AG08396 (cell line): ENCODE data around the gene KIAA0040.
"Not testable (repeated sequence)": the region's sequence is repeated elsewhere in the genome, so short reads cannot be mapped to it uniquely, and the experiment has no call there.

Experiments used
- DNase-seq: peaks from one replicate; pipeline ENCODE4 v3.0.0; 2012; ENCODE audit warnings: low spot score, mixed read lengths

KIAA0040 gene

GRCh38 chr1:175137369-175137768, 55.2 kb downstream of the KIAA0040 start:
- DNase-seq, result no peak

DNA sequence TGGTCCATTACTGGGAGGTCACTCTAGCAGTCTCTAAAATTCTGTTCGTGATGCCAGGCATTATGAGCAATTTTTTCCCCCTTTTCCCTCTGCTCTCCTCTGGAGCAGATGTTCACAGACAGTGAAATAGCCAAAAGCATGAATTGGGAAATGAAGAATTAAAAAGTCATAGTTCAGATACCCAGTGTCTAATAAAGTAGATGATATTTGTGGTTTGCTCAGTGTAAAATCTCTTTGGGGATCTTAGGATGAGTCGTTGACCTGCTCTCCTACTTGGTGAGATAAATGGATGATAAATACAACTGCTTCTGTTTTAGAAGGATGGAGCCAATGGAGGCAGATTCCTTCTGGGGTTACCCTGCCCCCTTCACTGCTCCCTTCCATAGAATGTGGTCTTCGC, 56.3 kb downstream of the KIAA0040 start:
- no peak for DNase-seq

DNA sequence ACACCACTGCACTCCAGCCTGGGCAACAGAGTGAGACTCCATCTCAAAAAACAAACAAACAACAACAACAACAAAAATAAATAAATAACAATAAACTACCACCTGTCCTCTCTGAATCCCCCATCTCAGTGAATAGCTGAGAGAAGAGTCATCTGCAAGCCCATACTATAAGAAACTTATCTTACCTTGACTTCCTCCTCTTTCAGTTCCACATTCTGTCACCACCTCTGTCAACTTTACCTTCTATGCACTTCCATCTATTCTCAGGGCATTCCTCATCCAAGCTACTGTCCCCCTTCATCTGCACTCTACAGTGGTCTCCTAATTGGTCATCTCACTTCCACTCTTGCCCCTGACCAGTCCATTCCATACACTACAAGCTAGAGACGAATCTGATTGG, 58.1 kb downstream of the KIAA0040 start:
- DNase-seq, result no peak

GRCh38 chr1:175133673-175134435, 58.7 kb downstream of the KIAA0040 start:
- no peak for DNase-seq

- peak; percentile 52 for DNase-seq
Observed at GRCh38 chr1:175132436-175132835, 60.1 kb downstream of the KIAA0040 start.

- no peak for DNase-seq
Observed at GRCh38 chr1:175131095-175131494, 61.5 kb downstream of the KIAA0040 start.

DNA sequence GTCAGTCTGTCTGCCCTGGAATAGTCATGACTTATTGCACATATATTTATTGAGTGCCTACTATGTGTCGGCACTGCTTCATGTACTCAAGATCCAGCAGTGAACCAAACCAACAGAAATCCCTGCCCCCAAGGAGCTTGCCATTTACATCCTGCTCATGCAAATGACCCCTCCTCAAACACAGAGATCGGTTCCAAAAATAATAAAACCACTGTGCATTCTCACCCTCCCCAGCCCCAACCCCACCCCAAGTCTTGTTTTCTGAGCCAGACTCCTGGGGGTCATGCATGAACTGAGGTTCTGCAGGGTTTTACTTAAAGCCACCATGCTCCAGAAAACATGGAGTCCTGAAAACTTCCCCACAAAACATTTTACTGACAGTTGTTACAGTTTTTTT, 61.9 kb downstream of the KIAA0040 start:
- DNase-seq, result no peak

DNA sequence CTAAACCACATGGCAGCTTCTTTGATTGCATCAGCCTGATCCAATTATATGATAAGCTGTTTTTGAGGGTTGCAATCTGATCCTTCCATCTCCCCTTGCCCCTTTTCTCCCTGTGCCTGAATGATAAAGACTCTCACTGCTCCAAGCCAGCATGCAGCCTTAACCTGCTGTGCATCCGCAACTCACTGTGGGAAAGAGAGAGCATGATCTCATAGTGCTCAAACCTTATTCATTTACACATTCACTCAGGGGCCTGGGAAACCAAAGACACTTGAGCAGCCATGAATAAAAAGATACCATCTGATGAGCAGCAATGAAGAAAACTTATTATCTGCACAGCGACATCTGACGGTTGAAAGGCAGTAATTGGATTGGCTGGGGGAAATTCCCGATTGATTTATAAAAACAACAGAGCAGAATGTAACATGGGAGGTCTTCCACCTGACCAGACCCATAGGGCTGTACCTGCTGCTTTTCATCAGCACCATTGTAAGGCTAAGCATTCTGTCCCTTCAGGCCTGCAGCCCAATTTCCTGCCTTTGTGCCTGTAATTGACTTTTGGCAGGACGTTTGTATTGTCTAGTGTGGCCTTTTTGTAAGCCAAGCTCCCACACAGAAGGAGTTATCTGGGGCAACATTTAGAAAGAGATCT, 62.5 kb downstream of the KIAA0040 start:
- peak; percentile 12 for DNase-seq

GRCh38 chr1:175129644-175129996, 63.0 kb downstream of the KIAA0040 start:
- DNase-seq, result no peak

DNA sequence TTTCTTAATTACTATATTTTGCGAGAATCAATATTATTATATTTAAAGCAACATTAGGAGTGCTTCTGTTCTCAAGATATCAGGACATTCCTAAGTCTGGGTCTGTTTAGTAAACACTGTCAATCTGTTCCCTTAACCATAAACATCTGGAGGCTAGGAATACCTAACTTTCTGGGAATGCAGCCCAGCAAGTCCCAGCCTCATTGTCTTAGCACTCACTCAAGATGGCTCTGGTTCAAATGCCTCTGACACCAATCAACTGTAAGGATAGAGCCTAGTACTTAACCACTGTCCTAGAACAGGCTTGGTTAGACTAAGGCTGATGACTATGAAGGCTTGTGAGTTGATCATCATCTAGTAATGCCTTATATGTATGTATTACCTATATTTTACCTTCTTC, 63.4 kb downstream of the KIAA0040 start:
- DNase-seq, result peak; percentile 39

- DNase-seq, result no peak
Observed at GRCh38 chr1:175128523-175128922, 64.1 kb downstream of the KIAA0040 start.

GRCh38 chr1:175127565-175127964, 65.0 kb downstream of the KIAA0040 start:
- DNase-seq, result no peak

DNA sequence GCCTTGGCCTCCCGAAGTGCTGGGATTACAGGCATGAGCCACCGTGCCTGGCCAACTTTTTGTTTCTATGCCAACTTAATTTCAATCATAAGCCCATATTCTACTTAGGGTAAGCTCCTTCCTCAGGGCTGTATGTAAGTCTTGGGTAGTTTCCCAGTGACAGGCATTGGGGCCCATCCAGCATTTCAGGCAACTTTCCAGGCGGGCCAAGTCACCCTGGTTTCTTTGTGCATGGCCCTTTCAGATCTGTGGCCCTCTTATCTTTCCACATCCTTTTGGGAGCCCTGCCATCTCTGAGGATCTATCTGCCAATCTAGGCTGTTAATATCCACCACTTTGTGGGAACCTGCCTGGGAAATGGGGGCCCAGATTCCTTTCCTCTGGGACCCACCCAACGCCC, 66.2 kb downstream of the KIAA0040 start:
- DNase-seq, result no peak

- DNase-seq, result no peak
Observed at GRCh38 chr1:175124861-175125260, 67.7 kb downstream of the KIAA0040 start.

DNA sequence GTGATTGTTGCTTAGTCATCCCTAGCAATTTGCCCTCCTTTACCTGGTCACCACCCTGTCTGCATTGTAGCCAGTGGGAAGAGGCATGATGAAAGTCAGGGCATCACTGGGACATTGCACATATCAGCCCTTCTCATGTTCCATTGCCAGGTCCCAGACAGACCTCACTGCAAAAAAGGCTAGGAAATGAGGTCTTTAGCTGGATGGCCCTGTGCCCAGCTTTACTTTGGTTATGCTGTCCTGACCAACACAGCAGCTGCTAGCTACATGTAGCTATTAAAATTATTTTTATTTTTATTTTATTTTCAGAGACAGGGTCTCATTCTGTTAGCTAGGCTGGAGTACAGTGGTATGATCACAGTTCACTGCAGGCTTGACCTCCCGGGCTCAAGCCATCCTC, 72.1 kb downstream of the KIAA0040 start:
- no peak for DNase-seq

GRCh38 chr1:175118375-175119367, 73.9 kb downstream of the KIAA0040 start:
- no peak for DNase-seq

- DNase-seq, result no peak
Observed at GRCh38 chr1:175116903-175117302, 75.7 kb downstream of the KIAA0040 start.

- no peak for DNase-seq
Observed at GRCh38 chr1:175116210-175116798, 76.3 kb downstream of the KIAA0040 start.

GRCh38 chr1:175114996-175115395, 77.6 kb downstream of the KIAA0040 start:
- DNase-seq, result no peak

- DNase-seq, result not testable (repeated sequence)
Observed at GRCh38 chr1:175108331-175108820, 84.2 kb downstream of the KIAA0040 start.
